SK-N-SH treated with all-trans-retinoic acid at 6 μM for 48 hours (cell line): Measurements from ENCODE around the gene CDH8.

Source experiments
- ATAC-seq: fragments of 200-7000 bp; cut with Tn5 transposase; 3 replicates; pipeline ENCODE4 v1.9.1; 2020; ENCODE audit warnings: mild to moderate bottlenecking, moderate library complexity
- ARNTL ChIP-seq: fragments of 450-650 bp; formaldehyde crosslinking; IDR thresholded peaks from 2 replicates; pipeline ENCODE4 v1.5.0; 2020; ENCODE audit warnings: low read depth, mild to moderate bottlenecking, moderate library complexity, borderline replicate concordance
- BACH2 ChIP-seq: fragments of 250-450 bp; sonication (Bioruptor Pico); IDR thresholded peaks from 2 replicates; pipeline ENCODE4 v1.9.0; 2021; ENCODE audit warnings: mild to moderate bottlenecking, borderline replicate concordance
- CREB5 ChIP-seq: fragments of 250-450 bp; sonication (Bioruptor Pico); IDR thresholded peaks from 2 replicates; pipeline ENCODE4 v1.5.1; 2020; ENCODE audit warnings: low read depth, mild to moderate bottlenecking, moderate library complexity
- CSDC2 ChIP-seq: fragments of 250-450 bp; sonication (Bioruptor Pico); IDR thresholded peaks from 2 replicates; pipeline ENCODE4 v1.5.0; 2020; ENCODE audit warnings: mild to moderate bottlenecking, moderate library complexity
- GLIS3 ChIP-seq: fragments of 250-450 bp; sonication (Bioruptor Pico); IDR thresholded peaks from 2 replicates; pipeline ENCODE4 v1.5.0; 2020; ENCODE audit warnings: mild to moderate bottlenecking, moderate library complexity
- ISL1 ChIP-seq: fragments of 250-450 bp; sonication (Bioruptor Pico); IDR thresholded peaks from 2 replicates; pipeline ENCODE4 v2.1.2; 2022; ENCODE audit warnings: mild to moderate bottlenecking, moderate library complexity
- OSR1 ChIP-seq: fragments of 250-450 bp; sonication (Bioruptor Pico); IDR thresholded peaks from 2 replicates; pipeline ENCODE4 v1.8.0; 2022; ENCODE audit warnings: moderate library complexity, mild to moderate bottlenecking, inconsistent platforms
- POU6F1 ChIP-seq: fragments of 250-450 bp; sonication (Bioruptor Pico); IDR thresholded peaks from 2 replicates; pipeline ENCODE4 v1.8.0; 2021; ENCODE audit warnings: low read depth, mild to moderate bottlenecking, moderate library complexity, borderline replicate concordance
- PPARA ChIP-seq: fragments of 250-450 bp; sonication (Bioruptor Pico); IDR thresholded peaks from 2 replicates; pipeline ENCODE4 v1.5.0; 2020; ENCODE audit warnings: mild to moderate bottlenecking, borderline replicate concordance
- RARB ChIP-seq: fragments of 250-450 bp; sonication (Bioruptor Pico); IDR thresholded peaks from 2 replicates; pipeline ENCODE4 v1.8.0; 2021; ENCODE audit warnings: mild to moderate bottlenecking, moderate library complexity
- SNAI2 ChIP-seq: fragments of 250-450 bp; sonication (Bioruptor Pico); IDR thresholded peaks from 2 replicates; pipeline ENCODE4 v1.5.0; 2020; ENCODE audit warnings: mild to moderate bottlenecking, moderate library complexity
- TCF4 ChIP-seq: fragments of 250-450 bp; sonication (Bioruptor Pico); IDR thresholded peaks from 2 replicates; pipeline ENCODE4 v1.8.0; 2021; ENCODE audit warnings: mild to moderate bottlenecking, moderate library complexity, borderline replicate concordance
- TOX ChIP-seq: fragments of 250-450 bp; sonication (Bioruptor Pico); IDR thresholded peaks from 2 replicates; pipeline ENCODE4 v1.8.0; 2021; ENCODE audit warnings: mild to moderate bottlenecking, moderate library complexity, borderline replicate concordance
- ZFP3 ChIP-seq: fragments of 250-450 bp; sonication (Bioruptor Pico); IDR thresholded peaks from 2 replicates; pipeline ENCODE4 v1.5.0; 2020; ENCODE audit warnings: mild to moderate bottlenecking, moderate library complexity
- ZNF565 ChIP-seq: fragments of 450-650 bp; formaldehyde crosslinking; conservative IDR thresholded peaks from 2 replicates; pipeline ENCODE4 v1.5.0; 2020; ENCODE audit warnings: low read depth, mild to moderate bottlenecking, moderate library complexity
- ZNF70 ChIP-seq: fragments of 450-650 bp; formaldehyde crosslinking; IDR thresholded peaks from 2 replicates; pipeline ENCODE4 v1.5.0; 2020; ENCODE audit warnings: mild to moderate bottlenecking, moderate library complexity
- TF ChIP-seq, protein P1 (sequence below): fragments of 250-450 bp; sonication (Bioruptor Pico); IDR thresholded peaks from 2 replicates; pipeline ENCODE4 v1.5.0; 2020; ENCODE audit warnings: mild to moderate bottlenecking, moderate library complexity
- TF ChIP-seq, protein P2 (sequence below): fragments of 250-450 bp; sonication (Bioruptor Pico); IDR thresholded peaks from 2 replicates; pipeline ENCODE4 v1.8.0; 2020; ENCODE audit warnings: mild to moderate bottlenecking, moderate library complexity, borderline replicate concordance
- TF ChIP-seq, protein P3 (sequence below): fragments of 250-450 bp; sonication (Bioruptor Pico); IDR thresholded peaks from 2 replicates; pipeline ENCODE4 v1.5.1; 2021; ENCODE audit warnings: mild to moderate bottlenecking, moderate library complexity

The CDH8 gene

GRCh38 chr16:61617219-61617783, 418.9 kb downstream of the CDH8 start:
- TF ChIP-seq ZFP3 (no peak), RARB (CRISPR knock-in tag) (no peak), SNAI2 (CRISPR knock-in tag) (no peak), GLIS3 (CRISPR knock-in tag) (no peak), PPARA (CRISPR knock-in tag) (no peak), ARNTL (CRISPR knock-in tag) (no peak), CREB5 (CRISPR knock-in tag) (no peak), ISL1 (no peak), CSDC2 (CRISPR knock-in tag) (no peak)
- TF ChIP-seq, protein P1, sequence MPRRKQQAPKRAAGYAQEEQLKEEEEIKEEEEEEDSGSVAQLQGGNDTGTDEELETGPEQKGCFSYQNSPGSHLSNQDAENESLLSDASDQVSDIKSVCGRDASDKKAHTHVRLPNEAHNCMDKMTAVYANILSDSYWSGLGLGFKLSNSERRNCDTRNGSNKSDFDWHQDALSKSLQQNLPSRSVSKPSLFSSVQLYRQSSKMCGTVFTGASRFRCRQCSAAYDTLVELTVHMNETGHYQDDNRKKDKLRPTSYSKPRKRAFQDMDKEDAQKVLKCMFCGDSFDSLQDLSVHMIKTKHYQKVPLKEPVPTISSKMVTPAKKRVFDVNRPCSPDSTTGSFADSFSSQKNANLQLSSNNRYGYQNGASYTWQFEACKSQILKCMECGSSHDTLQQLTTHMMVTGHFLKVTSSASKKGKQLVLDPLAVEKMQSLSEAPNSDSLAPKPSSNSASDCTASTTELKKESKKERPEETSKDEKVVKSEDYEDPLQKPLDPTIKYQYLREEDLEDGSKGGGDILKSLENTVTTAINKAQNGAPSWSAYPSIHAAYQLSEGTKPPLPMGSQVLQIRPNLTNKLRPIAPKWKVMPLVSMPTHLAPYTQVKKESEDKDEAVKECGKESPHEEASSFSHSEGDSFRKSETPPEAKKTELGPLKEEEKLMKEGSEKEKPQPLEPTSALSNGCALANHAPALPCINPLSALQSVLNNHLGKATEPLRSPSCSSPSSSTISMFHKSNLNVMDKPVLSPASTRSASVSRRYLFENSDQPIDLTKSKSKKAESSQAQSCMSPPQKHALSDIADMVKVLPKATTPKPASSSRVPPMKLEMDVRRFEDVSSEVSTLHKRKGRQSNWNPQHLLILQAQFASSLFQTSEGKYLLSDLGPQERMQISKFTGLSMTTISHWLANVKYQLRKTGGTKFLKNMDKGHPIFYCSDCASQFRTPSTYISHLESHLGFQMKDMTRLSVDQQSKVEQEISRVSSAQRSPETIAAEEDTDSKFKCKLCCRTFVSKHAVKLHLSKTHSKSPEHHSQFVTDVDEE (CRISPR knock-in tag), result no peak
- no peak for ATAC-seq

- TF ChIP-seq ZFP3 (no peak), TCF4 (CRISPR knock-in tag) (no peak), GLIS3 (CRISPR knock-in tag) (no peak), ZNF70 (CRISPR knock-in tag) (no peak), ZNF565 (CRISPR knock-in tag) (no peak)
- TF ChIP-seq, protein P2, sequence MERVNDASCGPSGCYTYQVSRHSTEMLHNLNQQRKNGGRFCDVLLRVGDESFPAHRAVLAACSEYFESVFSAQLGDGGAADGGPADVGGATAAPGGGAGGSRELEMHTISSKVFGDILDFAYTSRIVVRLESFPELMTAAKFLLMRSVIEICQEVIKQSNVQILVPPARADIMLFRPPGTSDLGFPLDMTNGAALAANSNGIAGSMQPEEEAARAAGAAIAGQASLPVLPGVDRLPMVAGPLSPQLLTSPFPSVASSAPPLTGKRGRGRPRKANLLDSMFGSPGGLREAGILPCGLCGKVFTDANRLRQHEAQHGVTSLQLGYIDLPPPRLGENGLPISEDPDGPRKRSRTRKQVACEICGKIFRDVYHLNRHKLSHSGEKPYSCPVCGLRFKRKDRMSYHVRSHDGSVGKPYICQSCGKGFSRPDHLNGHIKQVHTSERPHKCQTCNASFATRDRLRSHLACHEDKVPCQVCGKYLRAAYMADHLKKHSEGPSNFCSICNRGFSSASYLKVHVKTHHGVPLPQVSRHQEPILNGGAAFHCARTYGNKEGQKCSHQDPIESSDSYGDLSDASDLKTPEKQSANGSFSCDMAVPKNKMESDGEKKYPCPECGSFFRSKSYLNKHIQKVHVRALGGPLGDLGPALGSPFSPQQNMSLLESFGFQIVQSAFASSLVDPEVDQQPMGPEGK, result no peak
- TF ChIP-seq, protein P3, sequence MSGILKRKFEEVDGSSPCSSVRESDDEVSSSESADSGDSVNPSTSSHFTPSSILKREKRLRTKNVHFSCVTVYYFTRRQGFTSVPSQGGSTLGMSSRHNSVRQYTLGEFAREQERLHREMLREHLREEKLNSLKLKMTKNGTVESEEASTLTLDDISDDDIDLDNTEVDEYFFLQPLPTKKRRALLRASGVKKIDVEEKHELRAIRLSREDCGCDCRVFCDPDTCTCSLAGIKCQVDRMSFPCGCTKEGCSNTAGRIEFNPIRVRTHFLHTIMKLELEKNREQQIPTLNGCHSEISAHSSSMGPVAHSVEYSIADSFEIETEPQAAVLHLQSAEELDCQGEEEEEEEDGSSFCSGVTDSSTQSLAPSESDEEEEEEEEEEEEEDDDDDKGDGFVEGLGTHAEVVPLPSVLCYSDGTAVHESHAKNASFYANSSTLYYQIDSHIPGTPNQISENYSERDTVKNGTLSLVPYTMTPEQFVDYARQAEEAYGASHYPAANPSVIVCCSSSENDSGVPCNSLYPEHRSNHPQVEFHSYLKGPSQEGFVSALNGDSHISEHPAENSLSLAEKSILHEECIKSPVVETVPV (CRISPR knock-in tag), result no peak
- no peak for ATAC-seq
These were observed 420.1 kb downstream of the CDH8 start for GRCh38 chr16:61616088-61616487.

- ATAC-seq, result no peak
- TF ChIP-seq OSR1 (CRISPR knock-in tag) (no peak), ZFP3 (no peak), TCF4 (CRISPR knock-in tag) (no peak), ZNF70 (CRISPR knock-in tag) (no peak), ARNTL (CRISPR knock-in tag) (no peak), PPARA (CRISPR knock-in tag) (no peak), ZNF565 (CRISPR knock-in tag) (no peak), GLIS3 (CRISPR knock-in tag) (no peak), BACH2 (CRISPR knock-in tag) (no peak), RARB (CRISPR knock-in tag) (no peak), SNAI2 (CRISPR knock-in tag) (no peak), POU6F1 (no peak), TOX (CRISPR knock-in tag) (no peak)
- TF ChIP-seq, protein P2, result no peak
- TF ChIP-seq, protein P1 (CRISPR knock-in tag), result no peak
These were observed 424.3 kb downstream of the CDH8 start for GRCh38 chr16:61611847-61612491.
